Suprapubic skin (tissue), 3 donors: Measurements from ENCODE around the gene ODAD3.

Source experiments
- EP300 ChIP-seq: sonication (generic); formaldehyde crosslinking; IDR thresholded peaks from one replicate; pipeline ENCODE4 v1.6.1; 2017; ENCODE audit warnings: antibody characterized with exemption
- POLR2A ChIP-seq, 2 donors: fragments of 450-650 bp; IDR thresholded peaks; one replicate each; pipeline ENCODE4 v1.6.1; 2017; ENCODE audit warnings: antibody characterized with exemption in 2 of 2, mild to moderate bottlenecking in 2 of 2, moderate library complexity in 2 of 2
- TF ChIP-seq, protein P1 (sequence below), 2 donors: fragments of 200-600 bp in 1 of 2; fragments of 450-650 bp in 1 of 2; sonication (generic) in 1 of 2; IDR thresholded peaks; one replicate each; pipeline ENCODE4 v1.5.1; 2016 to 2019; ENCODE audit warnings: antibody characterized with exemption in 2 of 2, mild to moderate bottlenecking in 1 of 2, moderate library complexity in 1 of 2

DNA sequence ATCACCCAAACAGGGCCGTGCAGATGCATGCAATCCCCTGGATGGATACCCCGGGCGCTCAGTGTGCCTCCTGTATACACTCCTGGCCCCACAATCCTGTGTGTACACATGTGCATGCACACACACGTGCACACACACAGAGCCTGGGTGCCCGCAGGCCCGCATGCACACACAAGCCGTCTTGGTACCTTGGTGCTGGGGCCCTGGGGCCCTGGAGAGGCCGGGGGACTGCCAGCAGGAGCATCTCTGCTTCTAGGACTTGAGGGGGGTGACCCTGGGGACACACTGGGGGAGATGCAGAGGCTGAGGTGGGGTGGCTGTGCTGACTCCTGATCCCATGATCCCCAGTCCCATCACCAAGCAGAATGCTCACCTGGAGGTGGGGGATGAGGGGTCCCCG is 35.3 kb downstream of the ODAD3 start:
- TF ChIP-seq EP300, result no peak
- TF ChIP-seq POLR2A (IDR thresholded peaks at IDR 0.05), result no peak
- TF ChIP-seq, protein P1, sequence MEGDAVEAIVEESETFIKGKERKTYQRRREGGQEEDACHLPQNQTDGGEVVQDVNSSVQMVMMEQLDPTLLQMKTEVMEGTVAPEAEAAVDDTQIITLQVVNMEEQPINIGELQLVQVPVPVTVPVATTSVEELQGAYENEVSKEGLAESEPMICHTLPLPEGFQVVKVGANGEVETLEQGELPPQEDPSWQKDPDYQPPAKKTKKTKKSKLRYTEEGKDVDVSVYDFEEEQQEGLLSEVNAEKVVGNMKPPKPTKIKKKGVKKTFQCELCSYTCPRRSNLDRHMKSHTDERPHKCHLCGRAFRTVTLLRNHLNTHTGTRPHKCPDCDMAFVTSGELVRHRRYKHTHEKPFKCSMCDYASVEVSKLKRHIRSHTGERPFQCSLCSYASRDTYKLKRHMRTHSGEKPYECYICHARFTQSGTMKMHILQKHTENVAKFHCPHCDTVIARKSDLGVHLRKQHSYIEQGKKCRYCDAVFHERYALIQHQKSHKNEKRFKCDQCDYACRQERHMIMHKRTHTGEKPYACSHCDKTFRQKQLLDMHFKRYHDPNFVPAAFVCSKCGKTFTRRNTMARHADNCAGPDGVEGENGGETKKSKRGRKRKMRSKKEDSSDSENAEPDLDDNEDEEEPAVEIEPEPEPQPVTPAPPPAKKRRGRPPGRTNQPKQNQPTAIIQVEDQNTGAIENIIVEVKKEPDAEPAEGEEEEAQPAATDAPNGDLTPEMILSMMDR (IDR thresholded peaks at IDR 0.05), result no peak
